T-helper 1 cell treated with Interleukin-12 subunit alpha and Interleukin-12 subunit beta and Interleukin-4 antibody, amounts not matched to agents 30 μg/mL and 1 μg/mL, for 36 hours (primary cell): Measurements from ENCODE around the gene FCER1G.
A peak's percentile ranks its signal among the peaks of the same experiment; 100 is the strongest.
"Not testable (repeated sequence)": the region's sequence is repeated elsewhere in the genome, so short reads cannot be mapped to it uniquely, and the experiment has no call there.

Experiments
- H3K27ac Mint-ChIP-seq: one replicate; pipeline ENCODE4 v1.8.0; 2021; ENCODE audit warnings: mild to moderate bottlenecking, mixed read lengths
- H3K27me3 Mint-ChIP-seq: one replicate; pipeline ENCODE4 v1.8.0; 2021; ENCODE audit warnings: low read depth, mixed read lengths
- H3K36me3 Mint-ChIP-seq: one replicate; pipeline ENCODE4 v1.8.0; 2021; ENCODE audit warnings: low read depth, mixed read lengths
- H3K4me1 Mint-ChIP-seq: one replicate; pipeline ENCODE4 v1.8.0; 2021; ENCODE audit warnings: low read depth, mixed read lengths
- H3K4me3 Mint-ChIP-seq: one replicate; pipeline ENCODE4 v1.8.0; 2021; ENCODE audit warnings: mild to moderate bottlenecking, moderate library complexity, mixed read lengths
- H3K9me3 Mint-ChIP-seq: one replicate; pipeline ENCODE4 v1.8.0; 2021; ENCODE audit warnings: mixed read lengths

FCER1G gene

GRCh38 chr1:161209790-161210409, 5.2 kb upstream of the FCER1G start:
- Mint-ChIP-seq H3K9me3 (no peaks in the 10 kb centered on the region), H3K36me3 (peaks cover 62% of the 10 kb centered on the region), H3K4me3 (no peak overlapping the region), H3K27me3 (no peaks in the 10 kb centered on the region), H3K4me1 (peaks cover 33% of the 10 kb centered on the region), H3K27ac (peak overlapping the region; percentile 27)

GRCh38 chr1:161214369-161214768, 726 bp upstream of the FCER1G start:
- Mint-ChIP-seq H3K27ac (peak overlapping the region; percentile 12), H3K4me3 (no peak overlapping the region), H3K36me3 (peaks cover 44% of the 10 kb centered on the region), H3K9me3 (no peaks in the 10 kb centered on the region), H3K27me3 (no peaks in the 10 kb centered on the region), H3K4me1 (peaks cover 35% of the 10 kb centered on the region)

- Mint-ChIP-seq H3K9me3 (no peaks in the 10 kb centered on the region), H3K27me3 (no peaks in the 10 kb centered on the region), H3K27ac (no peak overlapping the region), H3K4me3 (no peak overlapping the region), H3K4me1 (peaks cover 31% of the 10 kb centered on the region), H3K36me3 (peaks cover 26% of the 10 kb centered on the region)
Measured at GRCh38 chr1:161216945-161217712, 2.0 kb downstream of the FCER1G start.

GRCh38 chr1:161217831-161218230, 2.7 kb downstream of the FCER1G start:
- peaks cover 31% of the 10 kb centered on the region for H3K4me1 Mint-ChIP-seq
- no peak overlapping the region for H3K27ac Mint-ChIP-seq
- peaks cover 22% of the 10 kb centered on the region for H3K36me3 Mint-ChIP-seq
- no peaks in the 10 kb centered on the region for H3K9me3 Mint-ChIP-seq
- H3K4me3 Mint-ChIP-seq = no peak overlapping the region
- no peaks in the 10 kb centered on the region for H3K27me3 Mint-ChIP-seq

- no peak overlapping the region for H3K4me3 Mint-ChIP-seq
- H3K36me3 Mint-ChIP-seq = peaks cover 16% of the 10 kb centered on the region
- H3K9me3 Mint-ChIP-seq = no peaks in the 10 kb centered on the region
- H3K4me1 Mint-ChIP-seq = peaks cover 31% of the 10 kb centered on the region
- no peaks in the 10 kb centered on the region for H3K27me3 Mint-ChIP-seq
- no peak overlapping the region for H3K27ac Mint-ChIP-seq
Measured at GRCh38 chr1:161218301-161219077, 3.4 kb downstream of the FCER1G start.

GRCh38 chr1:161219078-161219892, 4.2 kb downstream of the FCER1G start:
- no peaks in the 10 kb centered on the region for H3K27me3 Mint-ChIP-seq
- H3K4me1 Mint-ChIP-seq = peaks cover 26% of the 10 kb centered on the region
- H3K4me3 Mint-ChIP-seq = no peak overlapping the region
- no peaks in the 10 kb centered on the region for H3K9me3 Mint-ChIP-seq
- no peak overlapping the region for H3K27ac Mint-ChIP-seq
- H3K36me3 Mint-ChIP-seq = peaks cover 8% of the 10 kb centered on the region

- H3K9me3 Mint-ChIP-seq = no peaks in the 10 kb centered on the region
- no peak overlapping the region for H3K4me3 Mint-ChIP-seq
- no peaks in the 10 kb centered on the region for H3K27me3 Mint-ChIP-seq
- H3K27ac Mint-ChIP-seq = no peak overlapping the region
- peaks cover 3% of the 10 kb centered on the region for H3K36me3 Mint-ChIP-seq
- H3K4me1 Mint-ChIP-seq = peaks cover 23% of the 10 kb centered on the region
Measured at GRCh38 chr1:161220002-161220401, 4.9 kb downstream of the FCER1G start.

GRCh38 chr1:161222175-161223019, 7.3 kb downstream of the FCER1G start:
- no peaks in the 10 kb centered on the region for H3K9me3 Mint-ChIP-seq
- H3K36me3 Mint-ChIP-seq = peaks cover 1% of the 10 kb centered on the region
- H3K4me3 Mint-ChIP-seq = no peak overlapping the region
- no peaks in the 10 kb centered on the region for H3K27me3 Mint-ChIP-seq
- H3K4me1 Mint-ChIP-seq = peaks cover 29% of the 10 kb centered on the region
- no peak overlapping the region for H3K27ac Mint-ChIP-seq

GRCh38 chr1:161223805-161224694, 9.0 kb downstream of the FCER1G start:
- Mint-ChIP-seq H3K36me3 (peaks cover 13% of the 10 kb centered on the region), H3K4me1 (peaks cover 29% of the 10 kb centered on the region), H3K9me3 (no peaks in the 10 kb centered on the region), H3K4me3 (no peak overlapping the region), H3K27ac (peak overlapping the region; percentile 56), H3K27me3 (no peaks in the 10 kb centered on the region)

- Mint-ChIP-seq H3K4me1 (peaks cover 29% of the 10 kb centered on the region), H3K36me3 (peaks cover 18% of the 10 kb centered on the region), H3K27ac (peak overlapping the region; percentile 99)
- H3K9me3 Mint-ChIP-seq, H3K27me3 Mint-ChIP-seq, H3K4me3 Mint-ChIP-seq: not testable (repeated sequence)
Measured at GRCh38 chr1:161224695-161225087, 9.6 kb downstream of the FCER1G start.

- no peaks in the 10 kb centered on the region for H3K27me3 Mint-ChIP-seq
- H3K36me3 Mint-ChIP-seq = peaks cover 18% of the 10 kb centered on the region
- peak overlapping the region; percentile 3 for H3K4me3 Mint-ChIP-seq
- H3K27ac Mint-ChIP-seq = peak overlapping the region; percentile 99
- H3K4me1 Mint-ChIP-seq = peaks cover 29% of the 10 kb centered on the region
- H3K9me3 Mint-ChIP-seq = no peaks in the 10 kb centered on the region
Measured at GRCh38 chr1:161225178-161225533, 10.1 kb downstream of the FCER1G start.

GRCh38 chr1:161225534-161226319, 10.6 kb downstream of the FCER1G start, which contains the start of gene TOMM40L:
TSS of gene TOMM40L (plus strand) at chr1:161226060. CDS start at chr1:161226490, 430 bp downstream.
- Mint-ChIP-seq H3K9me3 (no peaks in the 10 kb centered on the region), H3K27ac (peak within 1 kb of the TSS; percentile 99), H3K4me3 (peak within 1 kb of the TSS; percentile 98), H3K36me3 (peaks cover 24% of the 10 kb centered on the region), H3K4me1 (peaks cover 29% of the 10 kb centered on the region), H3K27me3 (no peaks in the 10 kb centered on the region)
